Thyroid gland (tissue), 4 donors: ENCODE results near the gene CCDC181.

ENCODE experiments used
- POLR2A ChIP-seq, 2 donors: fragments of 450-650 bp; IDR thresholded peaks; one replicate each; pipeline ENCODE4 v1.6.1; 2017; ENCODE audit warnings: antibody characterized with exemption in 2 of 2, mild to moderate bottlenecking in 2 of 2, moderate library complexity in 1 of 2
- TF ChIP-seq, protein P1 (sequence below), 6 experiments: fragments of 200-600 bp in 3 of 6; fragments of 450-650 bp in 3 of 6; sonication (generic) in 3 of 6; IDR thresholded peaks; one replicate each; pipeline ENCODE4 v1.5.1; 2016 to 2019; ENCODE audit warnings: antibody characterized with exemption in 6 of 6, mild to moderate bottlenecking in 2 of 6, inconsistent platforms in 1 of 6, moderate library complexity in 1 of 6

GRCh38 chr1:169426174-169426705, 1.0 kb downstream of the CCDC181 start:
- TF ChIP-seq, protein P1, sequence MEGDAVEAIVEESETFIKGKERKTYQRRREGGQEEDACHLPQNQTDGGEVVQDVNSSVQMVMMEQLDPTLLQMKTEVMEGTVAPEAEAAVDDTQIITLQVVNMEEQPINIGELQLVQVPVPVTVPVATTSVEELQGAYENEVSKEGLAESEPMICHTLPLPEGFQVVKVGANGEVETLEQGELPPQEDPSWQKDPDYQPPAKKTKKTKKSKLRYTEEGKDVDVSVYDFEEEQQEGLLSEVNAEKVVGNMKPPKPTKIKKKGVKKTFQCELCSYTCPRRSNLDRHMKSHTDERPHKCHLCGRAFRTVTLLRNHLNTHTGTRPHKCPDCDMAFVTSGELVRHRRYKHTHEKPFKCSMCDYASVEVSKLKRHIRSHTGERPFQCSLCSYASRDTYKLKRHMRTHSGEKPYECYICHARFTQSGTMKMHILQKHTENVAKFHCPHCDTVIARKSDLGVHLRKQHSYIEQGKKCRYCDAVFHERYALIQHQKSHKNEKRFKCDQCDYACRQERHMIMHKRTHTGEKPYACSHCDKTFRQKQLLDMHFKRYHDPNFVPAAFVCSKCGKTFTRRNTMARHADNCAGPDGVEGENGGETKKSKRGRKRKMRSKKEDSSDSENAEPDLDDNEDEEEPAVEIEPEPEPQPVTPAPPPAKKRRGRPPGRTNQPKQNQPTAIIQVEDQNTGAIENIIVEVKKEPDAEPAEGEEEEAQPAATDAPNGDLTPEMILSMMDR (IDR thresholded peaks at IDR 0.05) = no peak
- TF ChIP-seq POLR2A (IDR thresholded peaks at IDR 0.05) = no peak
